ENCODE measurements around the gene LENG9.

DNA sequence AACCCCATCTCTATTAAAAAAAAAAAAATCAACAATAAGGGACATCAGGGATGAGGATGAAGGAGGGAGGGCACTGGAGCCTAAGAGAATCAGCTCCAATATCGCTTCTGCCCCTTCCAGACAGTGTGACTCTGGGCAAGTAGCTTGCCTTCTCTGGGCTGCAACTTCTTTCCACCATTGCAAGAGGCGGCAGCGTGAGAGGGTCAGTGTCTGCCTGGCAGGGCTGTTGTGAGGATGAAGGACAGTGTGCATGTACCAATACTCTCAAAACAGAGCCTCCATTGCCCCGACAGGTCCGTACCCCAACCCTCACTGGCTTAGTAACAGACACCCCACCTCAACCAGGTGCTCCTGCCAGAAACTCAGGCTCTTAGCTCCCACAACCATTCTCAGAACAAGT is 29.9 kb downstream of the LENG9 start:
- TF ChIP-seq, protein P1, sequence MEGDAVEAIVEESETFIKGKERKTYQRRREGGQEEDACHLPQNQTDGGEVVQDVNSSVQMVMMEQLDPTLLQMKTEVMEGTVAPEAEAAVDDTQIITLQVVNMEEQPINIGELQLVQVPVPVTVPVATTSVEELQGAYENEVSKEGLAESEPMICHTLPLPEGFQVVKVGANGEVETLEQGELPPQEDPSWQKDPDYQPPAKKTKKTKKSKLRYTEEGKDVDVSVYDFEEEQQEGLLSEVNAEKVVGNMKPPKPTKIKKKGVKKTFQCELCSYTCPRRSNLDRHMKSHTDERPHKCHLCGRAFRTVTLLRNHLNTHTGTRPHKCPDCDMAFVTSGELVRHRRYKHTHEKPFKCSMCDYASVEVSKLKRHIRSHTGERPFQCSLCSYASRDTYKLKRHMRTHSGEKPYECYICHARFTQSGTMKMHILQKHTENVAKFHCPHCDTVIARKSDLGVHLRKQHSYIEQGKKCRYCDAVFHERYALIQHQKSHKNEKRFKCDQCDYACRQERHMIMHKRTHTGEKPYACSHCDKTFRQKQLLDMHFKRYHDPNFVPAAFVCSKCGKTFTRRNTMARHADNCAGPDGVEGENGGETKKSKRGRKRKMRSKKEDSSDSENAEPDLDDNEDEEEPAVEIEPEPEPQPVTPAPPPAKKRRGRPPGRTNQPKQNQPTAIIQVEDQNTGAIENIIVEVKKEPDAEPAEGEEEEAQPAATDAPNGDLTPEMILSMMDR (IDR thresholded peaks at IDR 0.05), result no peak
- TF ChIP-seq POLR2AphosphoS5 (IDR thresholded peaks at IDR 0.05; ENCODE audit: insufficient read depth in 1 of 2, low read depth in 1 of 2), result no peak
